Mammary epithelial cell (primary cell): Measurements from ENCODE around the gene ENTPD1.
"Not testable (repeated sequence)": the region's sequence is repeated elsewhere in the genome, so short reads cannot be mapped to it uniquely, and the experiment has no call there.

Experiments used
- CTCF ChIP-seq, 2 donors: IDR thresholded peaks in 1 of 2; conservative IDR thresholded peaks in 1 of 2; 2 replicates each; pipeline ENCODE4 v1.5.1; 2011 to 2012; ENCODE audit warnings: inconsistent platforms in 2 of 2, low read length in 2 of 2, mild to moderate bottlenecking in 2 of 2, control low read depth in 1 of 2, low read depth in 1 of 2; ENCODE audit not compliant: insufficient read depth in 1 of 2; ENCODE audit errors: extremely low read depth in 1 of 2
- EZH2 ChIP-seq: IDR thresholded peaks from 2 replicates; pipeline ENCODE4 v1.6.1; 2012; ENCODE audit warnings: low read length, inconsistent platforms, borderline replicate concordance

GRCh38 chr10:95874783-95875182, 118.8 kb downstream of the ENTPD1 start:
- not testable (repeated sequence) for TF ChIP-seq CTCF (conservative IDR thresholded peaks at IDR 0.05 in 1 of 2, IDR thresholded peaks at IDR 0.05 in 1 of 2; ENCODE audit: extremely low read depth in 1 of 2, insufficient read depth in 1 of 2, low read depth in 1 of 2, low read length in 2 of 2); EZH2
